Measurements from ENCODE around the gene FAM13A. TPM values are rescaled to one million over a fixed set of nuclear protein-coding genes. Genes with fewer than 3 reads are reported as not detected.

FAM13A gene
- total and polyA plus RNA-seq, 9 of the 15 experiments (the other 6 are each of a cell fraction or from before 2014, with no cell fraction given): 11.3 to 23.3 (median 14.7) TPM

DNA sequence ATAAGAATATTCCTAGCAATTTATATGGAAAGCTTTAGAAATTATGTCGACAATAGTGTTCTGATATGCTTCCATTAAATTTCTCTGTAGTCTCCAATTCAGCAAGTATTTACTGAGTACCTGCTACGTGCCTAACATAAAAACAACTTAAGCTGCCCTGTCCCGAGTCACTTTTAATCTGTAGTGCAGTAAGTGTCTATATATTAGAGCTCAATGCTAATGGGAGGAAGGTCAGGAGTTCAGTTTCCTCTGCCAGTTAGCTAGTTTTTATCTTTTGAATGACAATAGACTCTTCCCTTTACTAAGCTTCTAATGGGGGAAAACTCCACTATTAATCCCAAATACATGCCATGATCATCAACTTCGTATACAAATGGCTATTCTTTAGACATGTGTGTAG lies 240.6 kb downstream of the FAM13A start:
- in situ Hi-C loops (cut with MboI): loop anchor here (5.0 to 25.0 kb wide), 2 partner anchors 196 to 279 kb away; no protein-coding TSS in a partner anchor
- CTCF ChIA-PET (ENCODE audit: low intra/inter-chr PET ratio): no interaction called here
- no peak for DNase-seq (ENCODE audit: extremely low read depth in 1 of 4, low spot score in 3 of 4)
- H3K4me2 ChIP-seq (ENCODE audit: insufficient read depth, low read length): no peak overlapping the region
- no peak overlapping the region for H3K4me3 ChIP-seq
- H3K9me1 ChIP-seq (ENCODE audit: control insufficient read depth, insufficient read depth, low read length): no peaks in the 10 kb centered on the region
- peaks cover 6 to 11% of the 10 kb centered on the region in 2 experiments; a peak in 3 of 5 replicates for H3K4me1 ChIP-seq (replicated peaks in 1 of 2; ENCODE audit: control insufficient read depth in 2 of 2, insufficient read depth in 2 of 2, low read length in 2 of 2)
- POLR2A ChIA-PET: no interaction called here
- no peak for ATAC-seq
- no peak for TF ChIP-seq CHCHD3 (CRISPR knock-in tag; IDR thresholded peaks at IDR 0.05)
- no peak for TF ChIP-seq ETV5 (CRISPR knock-in tag; IDR thresholded peaks at IDR 0.05; ENCODE audit: low read depth)
- no peak for TF ChIP-seq GTF2A2 (tag; IDR thresholded peaks at IDR 0.05)
- no peak for TF ChIP-seq FOS (IDR thresholded peaks at IDR 0.05; ENCODE audit: extremely low read depth, insufficient read length)
- TF ChIP-seq ZNF75A (CRISPR knock-in tag; IDR thresholded peaks at IDR 0.05): no peak
- no peak for TF ChIP-seq ZNF561 (CRISPR knock-in tag; conservative IDR thresholded peaks at IDR 0.05)
- no peak for TF ChIP-seq STAT5B (CRISPR knock-in tag; IDR thresholded peaks at IDR 0.05)
- no peak for TF ChIP-seq KAT8 (IDR thresholded peaks at IDR 0.05; ENCODE audit: low read depth)
- no peak for TF ChIP-seq SLC30A9 (CRISPR knock-in tag; IDR thresholded peaks at IDR 0.05)
- TF ChIP-seq, protein P1, sequence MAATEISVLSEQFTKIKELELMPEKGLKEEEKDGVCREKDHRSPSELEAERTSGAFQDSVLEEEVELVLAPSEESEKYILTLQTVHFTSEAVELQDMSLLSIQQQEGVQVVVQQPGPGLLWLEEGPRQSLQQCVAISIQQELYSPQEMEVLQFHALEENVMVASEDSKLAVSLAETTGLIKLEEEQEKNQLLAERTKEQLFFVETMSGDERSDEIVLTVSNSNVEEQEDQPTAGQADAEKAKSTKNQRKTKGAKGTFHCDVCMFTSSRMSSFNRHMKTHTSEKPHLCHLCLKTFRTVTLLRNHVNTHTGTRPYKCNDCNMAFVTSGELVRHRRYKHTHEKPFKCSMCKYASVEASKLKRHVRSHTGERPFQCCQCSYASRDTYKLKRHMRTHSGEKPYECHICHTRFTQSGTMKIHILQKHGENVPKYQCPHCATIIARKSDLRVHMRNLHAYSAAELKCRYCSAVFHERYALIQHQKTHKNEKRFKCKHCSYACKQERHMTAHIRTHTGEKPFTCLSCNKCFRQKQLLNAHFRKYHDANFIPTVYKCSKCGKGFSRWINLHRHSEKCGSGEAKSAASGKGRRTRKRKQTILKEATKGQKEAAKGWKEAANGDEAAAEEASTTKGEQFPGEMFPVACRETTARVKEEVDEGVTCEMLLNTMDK (IDR thresholded peaks at IDR 0.05; ENCODE audit: borderline replicate concordance, insufficient read depth, low read depth, low read length, poor library complexity, severe bottlenecking): no peak
- TF ChIP-seq RUNX1 (IDR thresholded peaks at IDR 0.05; ENCODE audit: low read depth): no peak
- TF ChIP-seq CC2D1A (IDR thresholded peaks at IDR 0.05): no peak
- no peaks in the 10 kb centered on the region for H3K27me3 ChIP-seq (ENCODE audit: control insufficient read depth in 2 of 2, insufficient read depth in 2 of 2, low read length in 2 of 2)
- no peak overlapping the region for H3K27ac ChIP-seq (ENCODE audit: extremely low read depth, low read depth, low read length)
- no peaks in the 10 kb centered on the region for H4K20me1 ChIP-seq (replicated peaks; ENCODE audit: control insufficient read depth, insufficient read depth, low read length)
- intact Hi-C loops (cut with micrococcal nuclease): loop anchor here (5.0 kb wide), 1 partner anchor 289 kb away; no protein-coding TSS in a partner anchor
- peaks cover 59% of the 10 kb centered on the region; the same call in 2 of the 3 replicates for H3K79me2 ChIP-seq (ENCODE audit: control insufficient read depth, insufficient read depth, low read length)
- no peak for FAIRE-seq
- H3K9me3 ChIP-seq (replicated peaks; ENCODE audit: control insufficient read depth, insufficient read depth, low read depth, low read length): no peaks in the 10 kb centered on the region
- H3K36me3 ChIP-seq (ENCODE audit: control insufficient read depth, insufficient read depth, low read length): no peaks in the 10 kb centered on the region
- BruUV-seq (replicated peaks): no TSS peak
- 17% methylated on average over 4 of the region's 4 CpGs for WGBS (ENCODE audit: insufficient coverage, low coverage, missing lambda C conversion rate)
- H2AFZ ChIP-seq (ENCODE audit: low read depth, low read length): no peak overlapping the region
- H3K9ac ChIP-seq (ENCODE audit: insufficient read depth in 1 of 2, low read depth in 2 of 2, low read length in 2 of 2): no peak overlapping the region

Measured in K562 (cell line).